Transverse colon (tissue), 4 donors: Measurements from ENCODE around the gene DPH6.

Source experiments
- CTCF ChIP-seq, 5 experiments: fragments of 200-600 bp in 3 of 5; fragments of 450-650 bp in 2 of 5; sonication (generic) in 3 of 5; IDR thresholded peaks; 1 replicate in 2 of 5; 2 replicates in 3 of 5; pipeline ENCODE4 v1.5.1; 2016 to 2017; ENCODE audit warnings: antibody characterized with exemption in 5 of 5, inconsistent platforms in 3 of 5, mild to moderate bottlenecking in 2 of 5, moderate library complexity in 1 of 5
- POLR2AphosphoS5 ChIP-seq, 3 donors: sonication (generic); formaldehyde crosslinking; IDR thresholded peaks; one replicate each; pipeline ENCODE4 v1.6.1; 2016; ENCODE audit warnings: antibody characterized with exemption in 3 of 3

- TF ChIP-seq POLR2AphosphoS5 (IDR thresholded peaks at IDR 0.05) (no peak), CTCF (IDR thresholded peaks at IDR 0.05) (no peak)
Observed at GRCh38 chr15:35559683-35560082, 13.7 kb upstream of the DPH6 start.
